ENCODE measurements around the gene ZMYND19. TPM values are rescaled to one million over a fixed set of nuclear protein-coding genes. Genes with fewer than 3 reads are reported as not detected.

The ZMYND19 gene
- total RNA-seq, 1 experiment from 2014 or later: 79.2 TPM

DNA sequence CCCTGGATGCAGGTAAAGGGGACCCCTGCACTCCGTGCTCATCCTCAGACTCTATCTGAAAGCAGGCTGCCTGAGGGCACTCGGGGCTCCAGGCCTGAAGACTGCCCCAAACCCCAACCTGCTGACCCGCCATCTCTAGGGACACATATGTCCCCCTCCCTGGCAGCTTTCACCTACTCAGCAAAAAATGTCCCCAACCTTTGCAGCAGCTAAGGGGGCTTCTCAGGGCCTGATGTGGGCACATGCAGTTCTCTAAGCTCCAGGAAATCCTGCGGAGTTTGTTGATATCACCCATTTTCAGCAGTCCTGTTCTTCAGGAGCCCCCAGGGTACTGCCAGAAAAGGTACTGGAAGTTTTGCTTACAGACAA, 9.4 kb downstream of the ZMYND19 start:
- Histone ChIP-seq H2BK120ac (ENCODE audit: low read depth, low read length, poor library complexity, severe bottlenecking) (no peak overlapping the region), H3K79me1 (ENCODE audit: insufficient read depth, low read depth, low read length, poor library complexity, severe bottlenecking) (peaks cover 7% of the 10 kb centered on the region), H2BK5ac (ENCODE audit: insufficient read length, low read length) (no peak overlapping the region), H3K4me1 (ENCODE audit: insufficient read depth, low read length) (peaks cover 4% of the 10 kb centered on the region; the same call in 1 of the 2 replicates), H4K20me1 (ENCODE audit: control insufficient read depth, insufficient read depth, insufficient read length) (no peaks in the 10 kb centered on the region), H3K79me2 (ENCODE audit: insufficient read depth, low read length) (peaks cover 10% of the 10 kb centered on the region; the same call in 1 of the 2 replicates), H3K27ac (ENCODE audit: insufficient read length, low read depth, low read length) (no peak overlapping the region), H2AK5ac (ENCODE audit: insufficient read length, low read length) (no peak overlapping the region), H4K8ac (replicated peaks; ENCODE audit: insufficient read length, low read depth, low read length) (no peak overlapping the region), H2BK12ac (ENCODE audit: insufficient read length, low read depth, low read length) (no peak overlapping the region), H2BK20ac (ENCODE audit: low read depth, low read length, poor library complexity, severe bottlenecking) (no peak overlapping the region), H3K4me2 (ENCODE audit: insufficient read depth, insufficient read length, low read length) (no peak overlapping the region), H3K4ac (ENCODE audit: low read depth, low read length) (no peak overlapping the region), H3K9ac (ENCODE audit: extremely low read depth, insufficient read length, low read length) (no peak overlapping the region), H4K5ac (ENCODE audit: insufficient read length, low read depth, low read length) (no peak overlapping the region), H2BK15ac (ENCODE audit: low read depth, low read length) (no peak overlapping the region), H2AFZ (ENCODE audit: low read length) (no peak overlapping the region), H3K27me3 (ENCODE audit: insufficient read depth, low read length) (no peaks in the 10 kb centered on the region), H3K23me2 (ENCODE audit: insufficient read length, low read depth, low read length, poor library complexity, severe bottlenecking) (peaks cover 12% of the 10 kb centered on the region), H3K9me3 (ENCODE audit: control insufficient read depth, low read depth, low read length) (no peaks in the 10 kb centered on the region), H3K23ac (ENCODE audit: insufficient read length, low read depth, low read length) (no peak overlapping the region), H3K56ac (ENCODE audit: insufficient read length, low read depth, low read length) (no peak overlapping the region), H3T11ph (ENCODE audit: low read length) (no peak overlapping the region), H4K91ac (ENCODE audit: insufficient read length, low read depth, low read length) (no peak overlapping the region), H3K18ac (ENCODE audit: insufficient read length, low read depth, low read length) (no peak overlapping the region), H3K14ac (ENCODE audit: insufficient read depth, low read length) (no peak overlapping the region; the same call in 1 of the 2 replicates)
- WGBS (ENCODE audit: extremely low coverage, insufficient read length, low lambda C conversion rate): no CpG with 5 or more reads among the region's 4 CpGs
- Mint-ChIP-seq H3K27ac (no peak overlapping the region), H3K4me1 (peaks cover 29 to 40% of the 10 kb centered on the region in 2 experiments), H3K9me3 (no peaks in the 10 kb centered on the region), H3K4me3 (no peak overlapping the region), H3K27me3 (ENCODE audit: low read depth) (no peaks in the 10 kb centered on the region), H3K36me3 (ENCODE audit: insufficient read depth in 1 of 3, low read depth in 3 of 3) (peaks cover 16 to 71% (median 53%) of the 10 kb centered on the region in 3 experiments; a peak in 6 of 7 replicates)
- TF ChIP-seq, protein P1, sequence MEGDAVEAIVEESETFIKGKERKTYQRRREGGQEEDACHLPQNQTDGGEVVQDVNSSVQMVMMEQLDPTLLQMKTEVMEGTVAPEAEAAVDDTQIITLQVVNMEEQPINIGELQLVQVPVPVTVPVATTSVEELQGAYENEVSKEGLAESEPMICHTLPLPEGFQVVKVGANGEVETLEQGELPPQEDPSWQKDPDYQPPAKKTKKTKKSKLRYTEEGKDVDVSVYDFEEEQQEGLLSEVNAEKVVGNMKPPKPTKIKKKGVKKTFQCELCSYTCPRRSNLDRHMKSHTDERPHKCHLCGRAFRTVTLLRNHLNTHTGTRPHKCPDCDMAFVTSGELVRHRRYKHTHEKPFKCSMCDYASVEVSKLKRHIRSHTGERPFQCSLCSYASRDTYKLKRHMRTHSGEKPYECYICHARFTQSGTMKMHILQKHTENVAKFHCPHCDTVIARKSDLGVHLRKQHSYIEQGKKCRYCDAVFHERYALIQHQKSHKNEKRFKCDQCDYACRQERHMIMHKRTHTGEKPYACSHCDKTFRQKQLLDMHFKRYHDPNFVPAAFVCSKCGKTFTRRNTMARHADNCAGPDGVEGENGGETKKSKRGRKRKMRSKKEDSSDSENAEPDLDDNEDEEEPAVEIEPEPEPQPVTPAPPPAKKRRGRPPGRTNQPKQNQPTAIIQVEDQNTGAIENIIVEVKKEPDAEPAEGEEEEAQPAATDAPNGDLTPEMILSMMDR (conservative IDR thresholded peaks at IDR 0.05): no peak
- no peak for DNase-seq

Measured in H9 (cell line).